K562 (cell line): ENCODE results near the gene KCTD15. TPM values are rescaled to one million over a fixed set of nuclear protein-coding genes. Genes with fewer than 3 reads are reported as not detected.

Experiments
- ATAC-seq: fragments of 200-7000 bp; cut with Tn5 transposase; 3 replicates; pipeline ENCODE4 v1.9.1; 2020; ENCODE audit warnings: moderate library complexity
- BruUV-seq: library from RNA; stranded (reverse); fragments of 400-500 nt; replicated peaks from 2 replicates; lab custom pipeline; 2021; lab: Mats Ljungman, UMichigan
- CTCF ChIA-PET: fragments of 300-600 bp; formaldehyde crosslinking; extraction: SDS; loops from one replicate; lab custom pipeline; 2021; ENCODE audit warnings: low intra/inter-chr PET ratio; lab: Yijun Ruan, JAX
- POLR2A ChIA-PET: fragments of 300-600, 350-650 bp; sonication (Branson Sonifier 250); formaldehyde crosslinking; extraction: SDS; loops from one replicate; lab custom pipeline; 2021; ENCODE audit warnings: antibody characterized with exemption, inconsistent platforms; lab: Yijun Ruan, JAX
- DNase-seq, 4 experiments: peaks; one replicate each; pipeline versions ENCODE4 v3.0.0 to v3.0.0-alpha.2; 2011 to 2018; ENCODE audit warnings: low spot score in 3 of 4, mixed read lengths in 3 of 4; ENCODE audit errors: extremely low read depth in 1 of 4
- FAIRE-seq: peaks from 2 replicates; lab custom pipeline; 2011; peaks lifted over from hg19 to GRCh38; lab: Jason Lieb, UNC
- H2AFZ ChIP-seq: 2 replicates; pipeline ENCODE4 v1.6.0; 2011; ENCODE audit warnings: low read depth, low read length, control low read depth, inconsistent platforms
- H3K27ac ChIP-seq: fragments of 200-600 bp; 3 replicates; pipeline ENCODE4 v1.8.0; 2011; ENCODE audit warnings: low read depth, mild to moderate bottlenecking, control low read depth, inconsistent platforms, low read length, moderate library complexity, mixed read lengths; ENCODE audit errors: extremely low read depth
- H3K27me3 ChIP-seq, 2 experiments: fragments of 300-600 bp in 1 of 2; 2 replicates in 1 of 2; 3 replicates in 1 of 2; pipeline versions ENCODE4 v1.6.0 to v1.8.0; 2011; ENCODE audit warnings: inconsistent platforms in 2 of 2, low read length in 2 of 2, mild to moderate bottlenecking in 1 of 2, mixed read lengths in 1 of 2, moderate library complexity in 1 of 2; ENCODE audit not compliant: control insufficient read depth in 2 of 2, insufficient read depth in 2 of 2
- H3K36me3 ChIP-seq: fragments of 300-600 bp; 3 replicates; pipeline ENCODE4 v1.8.0; 2011; ENCODE audit warnings: mild to moderate bottlenecking, low read length, inconsistent platforms; ENCODE audit not compliant: control insufficient read depth, insufficient read depth
- H3K4me1 ChIP-seq, 2 experiments: fragments of 200-600 bp in 1 of 2; replicated peaks in 1 of 2; 2 replicates in 1 of 2; 3 replicates in 1 of 2; pipeline versions ENCODE4 v1.5.1 to v1.8.0; 2011; ENCODE audit warnings: inconsistent platforms in 2 of 2, low read length in 2 of 2, mild to moderate bottlenecking in 1 of 2, mixed read lengths in 1 of 2, moderate library complexity in 1 of 2; ENCODE audit not compliant: control insufficient read depth in 2 of 2, insufficient read depth in 2 of 2
- H3K4me2 ChIP-seq: 2 replicates; pipeline ENCODE4 v1.6.1; 2011; ENCODE audit warnings: low read length, control low read depth, inconsistent platforms, mixed read lengths; ENCODE audit not compliant: insufficient read depth
- H3K4me3 ChIP-seq: fragments of 200-600 bp; sonication (generic), shearing (Covaris generic); 2 replicates; pipeline ENCODE4 v1.5.1; 2016; ENCODE audit warnings: control low read depth, inconsistent platforms
- H3K79me2 ChIP-seq: fragments of 200-600 bp; 3 replicates; pipeline ENCODE4 v1.8.0; 2011; ENCODE audit warnings: low read length, inconsistent platforms; ENCODE audit not compliant: control insufficient read depth, insufficient read depth
- H3K9ac ChIP-seq, 2 experiments: 2 replicates each; pipeline versions ENCODE4 v1.6.0 to v1.6.1; 2011; ENCODE audit warnings: low read depth in 2 of 2, low read length in 2 of 2, control low read depth in 1 of 2, inconsistent platforms in 1 of 2, mild to moderate bottlenecking in 1 of 2, mixed read lengths in 1 of 2; ENCODE audit not compliant: insufficient read depth in 1 of 2
- H3K9me1 ChIP-seq: one replicate; pipeline ENCODE4 v1.6.0; 2011; ENCODE audit warnings: inconsistent platforms, mild to moderate bottlenecking, low read length, moderate library complexity; ENCODE audit not compliant: control insufficient read depth, insufficient read depth
- H3K9me3 ChIP-seq: replicated peaks from 2 replicates; pipeline ENCODE4 v1.5.1; 2011; ENCODE audit warnings: low read depth, low read length, inconsistent platforms; ENCODE audit not compliant: control insufficient read depth, insufficient read depth
- H4K20me1 ChIP-seq: replicated peaks from 2 replicates; pipeline ENCODE4 v1.6.1; 2011; ENCODE audit warnings: low read length, inconsistent platforms, mixed read lengths; ENCODE audit not compliant: control insufficient read depth, insufficient read depth
- ARID2 ChIP-seq: fragments of 450-650 bp; IDR thresholded peaks from 2 replicates; pipeline ENCODE4 v1.6.1; 2017; ENCODE audit warnings: antibody characterized with exemption, mild to moderate bottlenecking
- ZBTB17 ChIP-seq: fragments of 450-650 bp; formaldehyde crosslinking; IDR thresholded peaks from 2 replicates; pipeline ENCODE4 v1.4.0; 2020; ENCODE audit warnings: mild to moderate bottlenecking
- ZBTB34 ChIP-seq: fragments of 250-450 bp; sonication (Bioruptor Pico); IDR thresholded peaks from 2 replicates; pipeline ENCODE4 v1.8.0; 2021; ENCODE audit warnings: mild to moderate bottlenecking, moderate library complexity
- WGBS: fragments of 100-300 bp; shearing (Covaris generic); methylation state at CpG from one replicate; pipeline ENCODE4 v1.1.6; 2016; ENCODE audit warnings: low coverage, mixed read lengths; ENCODE audit not compliant: insufficient coverage; ENCODE audit errors: missing lambda C conversion rate; 5-methylcytosine and 5-hydroxymethylcytosine counted together
- in situ Hi-C: fragments of 300-500 bp; cut with MboI; formaldehyde crosslinking; loops from 4 replicates; pipeline ENCODE4 v1.15.0; 2018; ENCODE audit warnings: inconsistent platforms, mixed read lengths
- intact Hi-C: fragments of 100-400 bp; cut with micrococcal nuclease; formaldehyde crosslinking; loops from 2 replicates; pipeline ENCODE4 v1.14.2; 2022
- polyA plus RNA-seq, 8 experiments: library from polyadenylated mRNA; depleted of rRNA in 4 of 8; stranded (reverse) in 5 of 8; unstranded in 3 of 8; fragments of >200 nt; fragmentation: Nextera tagmentation in 2 of 8; fragmentation: Illumina TruSeq in 1 of 8; extraction: Ambion mirVana in 2 of 8; extraction: Trizol in 1 of 8; gene quantifications; 2 replicates each; pipeline versions ENCODE4 v1.2.1 to v1.2.3, GENCODE V29; 2011 to 2014; ENCODE audit warnings: inconsistent platforms in 1 of 8, missing spikeins in 1 of 8
- total RNA-seq, 7 experiments: library from RNA; depleted of rRNA in 6 of 7; stranded (reverse); fragments of >200 nt in 6 of 7; fragmentation: Illumina TruSeq in 2 of 7; extraction: Trizol in 2 of 7; gene quantifications; 2 replicates each; pipeline versions ENCODE4 v1.2.1 to v1.2.3, GENCODE V29; 2011 to 2021; ENCODE audit warnings: low replicate concordance in 1 of 7
- TF ChIP-seq, protein P1 (sequence below): fragments of 250-450 bp; sonication (Bioruptor Pico); IDR thresholded peaks from 2 replicates; pipeline ENCODE4 v1.9.0; 2021; ENCODE audit warnings: mild to moderate bottlenecking, inconsistent platforms

KCTD15 gene
- total and polyA plus RNA-seq, 9 of the 15 experiments (the other 6 are each of a cell fraction or from before 2014, with no cell fraction given): 1.7 to 49.0 (median 11.8) TPM

DNA sequence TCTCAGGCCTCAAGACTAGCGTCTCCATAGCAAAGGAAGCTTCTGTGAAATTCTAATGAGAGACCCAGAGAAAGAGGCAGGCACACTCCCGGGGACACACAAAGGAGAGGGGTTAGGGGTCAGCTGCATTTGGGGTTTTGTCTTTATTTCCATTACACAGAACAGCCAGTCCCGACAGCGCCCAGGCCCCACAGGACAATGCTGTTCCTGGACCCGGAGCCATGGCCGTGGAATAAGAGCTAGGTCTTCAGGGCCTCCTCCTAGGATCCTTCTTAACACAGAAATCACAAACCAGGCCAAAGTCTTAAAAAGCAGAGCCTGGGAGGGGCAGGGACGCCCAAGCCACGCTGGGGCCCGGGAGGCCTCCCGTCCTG is 22.8 kb downstream of the KCTD15 start:
- TF ChIP-seq ZBTB17 (CRISPR knock-in tag) (0 out of 2 replicates have a peak, but pooled peaks have one; percentile 11), ZBTB34 (no peak), ARID2 (no peak)
- TF ChIP-seq, protein P1, sequence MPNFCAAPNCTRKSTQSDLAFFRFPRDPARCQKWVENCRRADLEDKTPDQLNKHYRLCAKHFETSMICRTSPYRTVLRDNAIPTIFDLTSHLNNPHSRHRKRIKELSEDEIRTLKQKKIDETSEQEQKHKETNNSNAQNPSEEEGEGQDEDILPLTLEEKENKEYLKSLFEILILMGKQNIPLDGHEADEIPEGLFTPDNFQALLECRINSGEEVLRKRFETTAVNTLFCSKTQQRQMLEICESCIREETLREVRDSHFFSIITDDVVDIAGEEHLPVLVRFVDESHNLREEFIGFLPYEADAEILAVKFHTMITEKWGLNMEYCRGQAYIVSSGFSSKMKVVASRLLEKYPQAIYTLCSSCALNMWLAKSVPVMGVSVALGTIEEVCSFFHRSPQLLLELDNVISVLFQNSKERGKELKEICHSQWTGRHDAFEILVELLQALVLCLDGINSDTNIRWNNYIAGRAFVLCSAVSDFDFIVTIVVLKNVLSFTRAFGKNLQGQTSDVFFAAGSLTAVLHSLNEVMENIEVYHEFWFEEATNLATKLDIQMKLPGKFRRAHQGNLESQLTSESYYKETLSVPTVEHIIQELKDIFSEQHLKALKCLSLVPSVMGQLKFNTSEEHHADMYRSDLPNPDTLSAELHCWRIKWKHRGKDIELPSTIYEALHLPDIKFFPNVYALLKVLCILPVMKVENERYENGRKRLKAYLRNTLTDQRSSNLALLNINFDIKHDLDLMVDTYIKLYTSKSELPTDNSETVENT (CRISPR knock-in tag): no peak
- POLR2A ChIA-PET: no interaction called here

More for the DNA sequence above, 22.8 kb downstream of the KCTD15 start:
- Histone ChIP-seq H3K27ac (no peak overlapping the region), H3K27me3 (no peaks in the 10 kb centered on the region), H3K9me3 (no peaks in the 10 kb centered on the region), H3K9ac (peak overlapping the region; percentile 48 to 70), H3K36me3 (no peaks in the 10 kb centered on the region), H2AFZ (peak overlapping the region; percentile 83), H3K79me2 (no peaks in the 10 kb centered on the region), H3K4me1 (peaks cover 13 to 16% of the 10 kb centered on the region in 2 experiments; a peak in 4 of 5 replicates), H3K4me2 (peak overlapping the region; percentile 58), H4K20me1 (no peaks in the 10 kb centered on the region), H3K9me1 (no peaks in the 10 kb centered on the region), H3K4me3 (peak overlapping the region; percentile 17; the same call in 1 of the 2 replicates)
- intact Hi-C loops: no loop called here
- CTCF ChIA-PET: no interaction called here
- in situ Hi-C loops: no loop called here
- FAIRE-seq (no peak), DNase-seq (peak in 1 of 4 experiments; percentile 6), ATAC-seq (no peak)
- no TSS peak for BruUV-seq
- 51% methylated on average over 10 of the region's 10 CpGs for WGBS
